ENCODE data around the gene FCER2.

DNA sequence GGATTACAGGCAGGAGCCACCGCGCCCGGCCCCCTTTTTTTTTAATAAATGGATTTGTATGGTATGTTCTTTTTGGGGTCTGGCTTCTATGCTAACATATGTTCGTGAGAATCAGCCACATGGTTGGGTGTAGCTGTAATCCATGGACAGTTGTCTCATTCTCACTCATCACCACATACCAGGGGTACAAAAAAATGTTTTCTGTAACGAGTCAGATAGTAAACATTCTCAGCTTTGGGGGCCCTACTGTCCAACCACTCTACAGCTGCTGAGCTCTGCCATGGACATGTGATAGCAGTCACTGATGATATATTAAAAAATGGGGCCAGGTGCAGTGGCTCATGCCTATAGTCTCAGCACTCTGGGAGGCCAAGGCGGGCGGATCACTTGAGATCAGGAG is 38.2 kb downstream of the FCER2 start:
- TF ChIP-seq, protein P1, sequence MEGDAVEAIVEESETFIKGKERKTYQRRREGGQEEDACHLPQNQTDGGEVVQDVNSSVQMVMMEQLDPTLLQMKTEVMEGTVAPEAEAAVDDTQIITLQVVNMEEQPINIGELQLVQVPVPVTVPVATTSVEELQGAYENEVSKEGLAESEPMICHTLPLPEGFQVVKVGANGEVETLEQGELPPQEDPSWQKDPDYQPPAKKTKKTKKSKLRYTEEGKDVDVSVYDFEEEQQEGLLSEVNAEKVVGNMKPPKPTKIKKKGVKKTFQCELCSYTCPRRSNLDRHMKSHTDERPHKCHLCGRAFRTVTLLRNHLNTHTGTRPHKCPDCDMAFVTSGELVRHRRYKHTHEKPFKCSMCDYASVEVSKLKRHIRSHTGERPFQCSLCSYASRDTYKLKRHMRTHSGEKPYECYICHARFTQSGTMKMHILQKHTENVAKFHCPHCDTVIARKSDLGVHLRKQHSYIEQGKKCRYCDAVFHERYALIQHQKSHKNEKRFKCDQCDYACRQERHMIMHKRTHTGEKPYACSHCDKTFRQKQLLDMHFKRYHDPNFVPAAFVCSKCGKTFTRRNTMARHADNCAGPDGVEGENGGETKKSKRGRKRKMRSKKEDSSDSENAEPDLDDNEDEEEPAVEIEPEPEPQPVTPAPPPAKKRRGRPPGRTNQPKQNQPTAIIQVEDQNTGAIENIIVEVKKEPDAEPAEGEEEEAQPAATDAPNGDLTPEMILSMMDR (IDR thresholded peaks at IDR 0.05; ENCODE audit: low read depth, low read length, poor library complexity, severe bottlenecking), result no peak
- no peak for TF ChIP-seq EZH2phosphoT487 (IDR thresholded peaks at IDR 0.05; ENCODE audit: borderline replicate concordance, low read length)
